ENCODE results near the gene PDCD4.

DNA sequence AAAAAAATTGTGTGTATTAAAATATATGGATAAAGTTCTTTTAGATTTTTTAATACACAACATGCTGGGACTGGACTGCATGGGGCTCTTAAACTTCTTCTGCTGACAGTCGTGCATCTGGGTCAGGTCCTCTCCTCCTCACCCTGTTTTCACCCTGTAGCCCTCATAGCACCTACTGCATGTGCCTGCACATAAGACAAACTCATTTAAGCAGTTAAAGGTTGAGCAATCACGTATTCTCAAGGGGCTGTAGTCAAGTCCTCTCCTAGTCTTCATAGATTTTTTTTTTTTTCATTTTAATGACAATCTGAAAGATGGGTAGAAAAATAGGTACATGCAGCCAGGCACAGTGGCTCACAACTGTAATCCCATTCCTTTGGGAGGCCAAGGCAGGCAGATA is 23.6 kb upstream of the PDCD4 start:
- no peak for TF ChIP-seq GATA2 (IDR thresholded peaks at IDR 0.05; ENCODE audit: low read depth, low read length)
- TF ChIP-seq GATA3 (IDR thresholded peaks at IDR 0.05; ENCODE audit: low read depth, low read length), result no peak
